ENCODE results near the gene SSH2.
A peak's percentile ranks its signal among the peaks of the same experiment; 100 is the strongest.

SSH2 gene

GRCh38 chr17:29590411-29591145 lies 339.4 kb downstream of the SSH2 start:
- peak overlapping the region; percentile 80 for H3K4me3 Mint-ChIP-seq
- ATAC-seq (no peak), DNase-seq (ENCODE audit: low spot score in 2 of 2) (no peak)
- peaks cover 76% of the 10 kb centered on the region for H3K4me1 Mint-ChIP-seq
- peak overlapping the region; percentile 88 for H3K27ac Mint-ChIP-seq
- H3K9me3 Mint-ChIP-seq: no peaks in the 10 kb centered on the region
- H3K36me3 Mint-ChIP-seq: no peaks in the 10 kb centered on the region

DNA sequence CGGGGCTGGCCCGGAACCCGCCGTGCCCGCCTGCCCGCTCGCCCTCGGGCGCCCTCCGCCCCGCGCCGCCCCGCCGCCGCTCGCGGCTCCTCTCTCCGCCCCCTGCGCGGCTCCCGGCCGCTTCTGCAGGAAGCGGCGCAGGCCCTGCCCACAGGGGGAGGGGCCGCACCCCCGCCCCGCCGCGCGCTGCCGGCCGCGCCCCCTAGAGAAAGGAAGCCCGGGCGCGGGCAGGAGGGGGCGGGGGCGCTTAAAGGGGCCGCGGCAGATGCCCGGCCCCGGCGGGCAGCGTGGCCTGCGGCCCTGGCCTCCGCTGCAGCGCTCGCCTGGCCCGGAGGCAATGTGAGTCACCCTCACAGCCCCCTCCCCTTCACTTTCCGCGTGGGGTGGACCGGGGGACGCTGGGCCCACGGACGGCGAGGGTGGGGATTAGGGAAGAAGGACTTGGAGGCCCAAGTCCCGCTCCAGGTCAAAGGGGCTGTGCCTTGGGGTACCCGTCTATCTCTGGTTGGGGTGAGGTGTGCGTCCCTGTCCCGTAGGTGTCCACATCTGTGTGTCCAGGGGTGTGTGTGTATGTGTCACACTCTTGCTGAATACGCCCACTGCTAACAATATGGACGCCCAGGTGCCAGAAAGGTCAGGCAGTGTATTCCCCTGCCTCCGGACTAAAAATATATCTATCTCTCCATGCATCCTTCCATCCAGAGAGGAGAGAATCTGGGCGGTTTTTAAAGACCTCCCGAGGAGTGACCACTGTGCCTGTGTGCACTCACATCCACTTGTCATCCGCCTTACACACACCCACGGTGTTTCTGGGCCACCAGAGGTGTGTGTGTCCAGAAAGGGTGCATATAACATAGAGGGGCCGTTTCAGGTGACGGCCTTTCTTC lies 340.3 kb downstream of the SSH2 start, which contains the start of gene GIT1:
GIT1 (minus strand) TSS at position 125 of the 887 bp plus-strand sequence. CDS start 270 bp downstream, outside the sequence.
- peak; percentile 75 to 87 for DNase-seq (ENCODE audit: low spot score in 2 of 2)
- Mint-ChIP-seq H3K4me1 (peaks cover 79% of the 10 kb centered on the region), H3K36me3 (no peaks in the 10 kb centered on the region), H3K9me3 (no peaks in the 10 kb centered on the region), H3K4me3 (peak within 1 kb of the TSS; percentile 90), H3K27ac (peak within 1 kb of the TSS; percentile 90)
- ATAC-seq: peak; percentile 80

- ATAC-seq (peak; percentile 48), DNase-seq (ENCODE audit: low spot score in 2 of 2) (peak in 1 of 2 donors; percentile 77)
- Mint-ChIP-seq H3K9me3 (no peaks in the 10 kb centered on the region), H3K4me3 (peak overlapping the region; percentile 90), H3K27ac (peak overlapping the region; percentile 90), H3K36me3 (no peaks in the 10 kb centered on the region), H3K4me1 (peaks cover 79% of the 10 kb centered on the region)
Measured at GRCh38 chr17:29588562-29589411, 341.2 kb downstream of the SSH2 start.

DNA sequence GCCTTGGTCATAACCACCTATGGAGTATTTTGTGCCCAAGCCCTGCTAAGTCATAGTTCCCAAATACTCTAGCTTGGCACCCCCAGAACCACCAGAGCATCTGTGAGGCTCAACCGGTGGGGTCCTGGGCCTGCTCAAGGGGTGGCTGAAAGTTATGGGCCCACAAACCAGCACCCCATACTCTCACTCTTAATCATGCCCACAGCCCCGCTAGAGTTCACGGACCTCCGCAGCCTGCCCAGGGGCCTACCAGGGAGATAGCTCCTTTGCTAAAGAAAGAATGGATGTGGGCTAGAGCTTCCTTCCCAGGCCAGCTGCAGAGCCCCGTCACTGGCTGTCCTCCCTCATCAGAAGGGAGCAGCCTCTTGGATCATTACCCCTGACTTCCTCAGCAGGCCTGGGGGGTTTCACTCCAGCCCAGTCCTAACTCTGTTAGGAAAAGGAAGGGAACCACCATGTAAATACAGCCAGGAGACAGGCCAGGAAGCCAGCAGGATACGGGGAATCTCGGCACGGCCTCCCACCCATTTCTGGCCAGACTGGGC lies 341.9 kb downstream of the SSH2 start:
- Mint-ChIP-seq H3K4me3 (peak overlapping the region; percentile 90), H3K36me3 (peaks cover under 1% of the 10 kb centered on the region), H3K27ac (peak overlapping the region; percentile 90), H3K4me1 (peaks cover 83% of the 10 kb centered on the region), H3K9me3 (no peaks in the 10 kb centered on the region)
- DNase-seq (ENCODE audit: low spot score in 2 of 2) (no peak), ATAC-seq (no peak)

DNA sequence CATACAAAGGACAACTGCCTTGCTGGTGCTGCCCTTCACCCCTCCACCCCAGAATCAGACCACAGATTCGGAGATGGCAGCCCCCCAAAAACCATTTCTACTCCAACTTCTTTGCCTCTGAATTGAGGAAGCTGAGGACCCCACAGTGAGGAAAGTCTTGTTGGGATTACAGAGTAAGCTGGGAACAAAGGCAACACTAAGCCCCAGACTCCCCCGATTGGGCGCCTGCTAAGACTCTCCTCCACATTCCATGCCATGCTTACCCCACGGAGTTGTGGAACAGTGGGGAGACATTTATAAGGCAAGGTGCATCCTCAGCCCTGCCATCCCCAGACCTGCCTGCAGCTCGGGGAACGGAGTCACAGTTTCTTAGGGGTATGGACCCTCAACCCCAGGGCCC lies 342.4 kb downstream of the SSH2 start:
- Mint-ChIP-seq H3K36me3 (peaks cover 5% of the 10 kb centered on the region), H3K27ac (peak overlapping the region; percentile 90), H3K9me3 (no peaks in the 10 kb centered on the region), H3K4me1 (peaks cover 80% of the 10 kb centered on the region), H3K4me3 (peak overlapping the region; percentile 90)
- ATAC-seq (no peak), DNase-seq (ENCODE audit: low spot score in 2 of 2) (no peak)

GRCh38 chr17:29586676-29587469 lies 343.2 kb downstream of the SSH2 start:
- peaks cover 72% of the 10 kb centered on the region for H3K4me1 Mint-ChIP-seq

GRCh38 chr17:29585080-29585751 lies 344.8 kb downstream of the SSH2 start:
- H3K4me3 Mint-ChIP-seq: peak overlapping the region; percentile 35
- peak overlapping the region; percentile 82 for H3K27ac Mint-ChIP-seq
- H3K36me3 Mint-ChIP-seq: peaks cover 22% of the 10 kb centered on the region
- ATAC-seq (no peak), DNase-seq (ENCODE audit: low spot score in 2 of 2) (no peak)
- H3K9me3 Mint-ChIP-seq: no peaks in the 10 kb centered on the region
- peaks cover 67% of the 10 kb centered on the region for H3K4me1 Mint-ChIP-seq

More at GRCh38 chr17:29586676-29587469, 343.2 kb downstream of the SSH2 start:
- H3K9me3 Mint-ChIP-seq: no peaks in the 10 kb centered on the region
- DNase-seq (ENCODE audit: low spot score in 2 of 2) (no peak), ATAC-seq (no peak)
- peaks cover 11% of the 10 kb centered on the region for H3K36me3 Mint-ChIP-seq
- peak overlapping the region; percentile 90 for H3K4me3 Mint-ChIP-seq
- peak overlapping the region; percentile 90 for H3K27ac Mint-ChIP-seq

- no peaks in the 10 kb centered on the region for H3K9me3 Mint-ChIP-seq
- peaks cover 66% of the 10 kb centered on the region for H3K4me1 Mint-ChIP-seq
- H3K36me3 Mint-ChIP-seq: peaks cover 26% of the 10 kb centered on the region
- no peak for ATAC-seq
- no peak for DNase-seq (ENCODE audit: low spot score in 2 of 2)
- peak overlapping the region; percentile 35 for H3K4me3 Mint-ChIP-seq
- peak overlapping the region; percentile 82 for H3K27ac Mint-ChIP-seq
Measured at GRCh38 chr17:29584452-29585079, 345.5 kb downstream of the SSH2 start.

DNA sequence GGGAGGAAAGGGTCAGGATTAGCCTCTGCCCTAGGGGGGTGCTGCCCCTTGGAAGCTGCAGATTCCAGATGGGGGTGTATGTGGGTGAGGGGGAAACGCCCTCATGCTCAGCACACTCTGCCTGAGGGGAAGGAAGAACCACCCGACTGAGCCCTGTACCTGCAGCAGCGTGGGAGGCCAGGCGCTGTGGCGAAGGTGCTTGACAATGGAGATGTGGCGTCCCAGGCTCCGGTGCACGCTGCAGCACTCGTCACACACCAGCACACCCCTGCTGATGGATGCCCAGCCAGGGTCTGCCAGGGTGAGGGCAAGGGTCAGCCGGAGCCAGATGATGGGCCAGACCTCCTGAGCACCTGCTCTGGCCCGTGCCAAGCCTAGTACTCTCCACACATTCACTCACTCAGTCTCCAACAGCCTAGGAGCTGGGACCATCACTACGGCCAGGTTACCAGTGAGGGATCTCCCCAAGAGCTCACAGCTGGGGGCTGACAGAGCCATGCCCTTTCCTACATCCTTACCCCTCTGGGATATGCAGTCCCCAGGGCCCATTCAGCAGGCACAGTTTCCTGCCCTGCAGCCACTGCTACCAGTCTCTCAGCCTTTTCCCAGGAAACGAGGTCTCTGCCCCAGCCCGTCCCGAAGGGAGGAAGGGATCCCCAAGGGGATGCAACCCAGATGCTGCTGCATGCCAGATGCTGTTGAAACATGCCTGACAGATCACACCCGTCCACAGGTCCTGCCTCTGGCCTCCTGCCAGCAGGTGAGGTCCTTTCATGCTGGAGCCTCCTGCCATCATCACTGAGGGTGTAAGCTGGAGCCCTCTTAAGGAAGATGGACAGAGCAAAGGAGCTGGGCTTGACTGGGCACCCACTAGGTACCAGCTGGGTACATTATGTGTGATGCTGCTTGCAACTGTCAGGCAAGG lies 346.4 kb downstream of the SSH2 start:
- H3K4me3 Mint-ChIP-seq: no peak overlapping the region
- H3K36me3 Mint-ChIP-seq: peaks cover 36% of the 10 kb centered on the region
- ATAC-seq: no peak
- no peaks in the 10 kb centered on the region for H3K9me3 Mint-ChIP-seq
- peak overlapping the region; percentile 82 for H3K27ac Mint-ChIP-seq
- DNase-seq (ENCODE audit: low spot score in 2 of 2): no peak
- H3K4me1 Mint-ChIP-seq: peaks cover 66% of the 10 kb centered on the region

DNA sequence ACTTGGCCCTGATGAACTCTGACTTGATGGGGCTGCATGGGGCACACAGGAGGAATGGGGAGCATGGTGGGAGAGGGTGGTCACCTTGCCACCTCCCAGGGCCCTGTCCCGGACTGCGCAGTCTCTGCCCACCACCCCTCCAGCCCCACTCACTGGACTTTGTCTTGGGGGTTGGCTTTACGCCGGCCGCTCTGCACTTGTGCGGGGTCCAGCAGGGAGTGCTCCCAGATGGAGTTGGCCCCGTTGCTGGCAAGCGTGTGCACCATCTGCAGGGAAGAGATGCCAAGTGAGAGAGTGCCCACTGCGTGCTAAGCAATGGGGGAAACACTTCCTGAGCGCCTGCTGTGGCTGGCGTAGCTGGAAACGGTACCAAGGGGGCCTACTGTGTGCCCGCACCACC lies 347.3 kb downstream of the SSH2 start:
- peak overlapping the region; percentile 48 for H3K27ac Mint-ChIP-seq
- no peak for ATAC-seq
- no peak for DNase-seq (ENCODE audit: low spot score in 2 of 2)
- no peaks in the 10 kb centered on the region for H3K9me3 Mint-ChIP-seq
- H3K4me3 Mint-ChIP-seq: no peak overlapping the region
- peaks cover 44% of the 10 kb centered on the region for H3K36me3 Mint-ChIP-seq
- H3K4me1 Mint-ChIP-seq: peaks cover 59% of the 10 kb centered on the region

GRCh38 chr17:29582254-29582765 lies 347.7 kb downstream of the SSH2 start:
- Mint-ChIP-seq H3K4me3 (no peak overlapping the region), H3K27ac (peak overlapping the region; percentile 48), H3K9me3 (no peaks in the 10 kb centered on the region), H3K36me3 (peaks cover 48% of the 10 kb centered on the region), H3K4me1 (peaks cover 54% of the 10 kb centered on the region)
- DNase-seq (ENCODE audit: low spot score in 2 of 2) (no peak), ATAC-seq (no peak)

DNA sequence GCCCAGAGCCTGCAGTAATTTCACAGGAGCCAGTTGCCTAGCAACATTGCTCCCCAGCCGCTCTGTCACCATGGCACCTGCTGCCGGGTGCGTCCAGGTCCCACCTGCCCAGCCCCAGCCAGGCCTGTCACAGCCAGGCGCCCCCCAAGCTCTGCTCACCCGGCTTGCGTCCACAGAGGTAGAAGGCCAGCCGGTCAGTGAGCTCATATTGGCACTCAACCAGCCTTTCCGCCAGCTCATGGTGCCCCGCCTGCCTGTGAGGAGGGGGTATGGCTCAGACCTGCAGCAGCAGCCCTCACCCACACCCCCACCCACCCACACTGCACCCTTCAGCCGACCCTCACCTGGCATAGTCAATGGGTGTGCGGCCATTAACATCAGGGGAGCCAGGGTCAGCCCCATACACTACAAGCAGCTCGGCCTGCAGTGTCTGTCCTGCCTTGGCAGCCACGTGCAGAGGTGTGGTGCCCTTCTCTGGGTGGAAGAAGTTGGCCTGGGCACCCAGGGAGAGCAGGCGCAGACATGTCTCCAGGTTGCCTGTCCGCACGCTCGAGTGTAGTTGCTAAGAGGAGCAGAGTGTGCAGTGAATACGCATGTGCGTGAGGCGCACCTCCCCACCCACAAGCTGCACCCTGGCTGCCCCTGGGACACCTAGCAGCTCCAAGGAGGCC lies 348.3 kb downstream of the SSH2 start:
- no peak for ATAC-seq
- Mint-ChIP-seq H3K4me1 (peaks cover 48% of the 10 kb centered on the region), H3K9me3 (no peaks in the 10 kb centered on the region), H3K4me3 (no peak overlapping the region), H3K27ac (no peak overlapping the region), H3K36me3 (peaks cover 49% of the 10 kb centered on the region)
- no peak for DNase-seq (ENCODE audit: low spot score in 2 of 2)

Data from stimulated activated effector memory CD8-positive, alpha-beta T cell treated with anti-CD3 and anti-CD28 coated beads, Interleukin-12 subunit alpha, Interleukin-12 subunit beta, amount 100 ng/mL, for 72 hours (primary cell).